HCT116 (cell line): ENCODE data around the gene PIEZO2.

Experiments
- CEBPB ChIP-seq: IDR thresholded peaks from 2 replicates; pipeline ENCODE4 v1.6.1; 2012; ENCODE audit warnings: low read depth
- EGR1 ChIP-seq: IDR thresholded peaks from 2 replicates; pipeline ENCODE4 v1.6.1; 2012; ENCODE audit warnings: low read depth
- ELF1 ChIP-seq: IDR thresholded peaks from 2 replicates; pipeline ENCODE4 v1.6.1; 2012; ENCODE audit warnings: low read depth, borderline replicate concordance
- EZH2 ChIP-seq: fragments of 200-600 bp; sonication (generic); IDR thresholded peaks from 2 replicates; pipeline ENCODE4 v1.6.1; 2017; ENCODE audit warnings: antibody characterized with exemption, mixed run types
- MAX ChIP-seq: IDR thresholded peaks from 2 replicates; pipeline ENCODE4 v1.6.1; 2012
- POLR2A ChIP-seq: IDR thresholded peaks from 2 replicates; pipeline ENCODE4 v1.7.0; 2011; ENCODE audit warnings: borderline replicate concordance; ENCODE audit not compliant: insufficient read depth, insufficient read length; ENCODE audit errors: extremely low read depth
- SRF ChIP-seq: IDR thresholded peaks from 2 replicates; pipeline ENCODE4 v1.6.1; 2012; ENCODE audit warnings: low read depth
- YY1 ChIP-seq: IDR thresholded peaks from 2 replicates; pipeline ENCODE4 v1.6.1; 2011; ENCODE audit warnings: low read length, low read depth, moderate library complexity, mild to moderate bottlenecking; ENCODE audit not compliant: insufficient replicate concordance; ENCODE audit errors: extremely low read depth
- ZFX ChIP-seq: fragments of 450-650 bp; IDR thresholded peaks from 2 replicates; pipeline ENCODE4 v1.6.1; 2017
- TF ChIP-seq, protein P1 (sequence below), 3 experiments: fragments of 200-600 bp in 1 of 3; sonication (generic) in 1 of 3; IDR thresholded peaks in 2 of 3; conservative IDR thresholded peaks in 1 of 3; 2 replicates each; pipeline ENCODE4 v1.5.1; 2012 to 2017; ENCODE audit warnings: low read depth in 2 of 3, low read length in 2 of 3, antibody characterized with exemption in 1 of 3, borderline replicate concordance in 1 of 3, control low read depth in 1 of 3, mild to moderate bottlenecking in 1 of 3, mixed read lengths in 1 of 3, mixed run types in 1 of 3, moderate library complexity in 1 of 3; ENCODE audit not compliant: insufficient read depth in 1 of 3

GRCh38 chr18:11156978-11157377 is 7.6 kb upstream of the PIEZO2 start:
- no peak for TF ChIP-seq SRF
- TF ChIP-seq ELF1: no peak
- no peak for TF ChIP-seq YY1
- no peak for TF ChIP-seq ZFX
- no peak for TF ChIP-seq POLR2A
- TF ChIP-seq, protein P1, sequence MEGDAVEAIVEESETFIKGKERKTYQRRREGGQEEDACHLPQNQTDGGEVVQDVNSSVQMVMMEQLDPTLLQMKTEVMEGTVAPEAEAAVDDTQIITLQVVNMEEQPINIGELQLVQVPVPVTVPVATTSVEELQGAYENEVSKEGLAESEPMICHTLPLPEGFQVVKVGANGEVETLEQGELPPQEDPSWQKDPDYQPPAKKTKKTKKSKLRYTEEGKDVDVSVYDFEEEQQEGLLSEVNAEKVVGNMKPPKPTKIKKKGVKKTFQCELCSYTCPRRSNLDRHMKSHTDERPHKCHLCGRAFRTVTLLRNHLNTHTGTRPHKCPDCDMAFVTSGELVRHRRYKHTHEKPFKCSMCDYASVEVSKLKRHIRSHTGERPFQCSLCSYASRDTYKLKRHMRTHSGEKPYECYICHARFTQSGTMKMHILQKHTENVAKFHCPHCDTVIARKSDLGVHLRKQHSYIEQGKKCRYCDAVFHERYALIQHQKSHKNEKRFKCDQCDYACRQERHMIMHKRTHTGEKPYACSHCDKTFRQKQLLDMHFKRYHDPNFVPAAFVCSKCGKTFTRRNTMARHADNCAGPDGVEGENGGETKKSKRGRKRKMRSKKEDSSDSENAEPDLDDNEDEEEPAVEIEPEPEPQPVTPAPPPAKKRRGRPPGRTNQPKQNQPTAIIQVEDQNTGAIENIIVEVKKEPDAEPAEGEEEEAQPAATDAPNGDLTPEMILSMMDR (IDR thresholded peaks at IDR 0.05 in 2 of 3, conservative IDR thresholded peaks at IDR 0.05 in 1 of 3; ENCODE audit: borderline replicate concordance in 1 of 3, insufficient read depth in 1 of 3, low read depth in 2 of 3, low read length in 2 of 3): no peak
- TF ChIP-seq EGR1: no peak
- no peak for TF ChIP-seq EZH2
- no peak for TF ChIP-seq MAX
- no peak for TF ChIP-seq CEBPB
